Adipose tissue (tissue), 3 donors: ENCODE measurements around the gene APBA1. TPM values are rescaled to one million over a fixed set of nuclear protein-coding genes. Genes with fewer than 3 reads are reported as not detected.

Experiments used
- H3K27ac ChIP-seq: one replicate; pipeline ENCODE4 v1.5.1; 2013; ENCODE audit warnings: low read depth, low read length
- WGBS, 3 donors: extraction: QIAGEN DNeasy Blood & Tissue Kit; methylation state at CpG; one replicate each; pipeline ENCODE4 v1.1.7; 2013; 5-methylcytosine and 5-hydroxymethylcytosine counted together
- polyA plus RNA-seq, 3 donors: library from polyadenylated mRNA; stranded (reverse); fragments of 200-250 nt; gene quantifications; one replicate each; pipeline ENCODE4 v1.2.3, GENCODE V29; 2013
- donor health status: healthy with polysubstance abuse.
- donor health status: Bipolar disorder and iron deficiency.
- donor health status: healthy.

APBA1 gene
- polyA plus RNA-seq, 3 donors, result 1.6 to 1.8 (median 1.7) TPM

DNA sequence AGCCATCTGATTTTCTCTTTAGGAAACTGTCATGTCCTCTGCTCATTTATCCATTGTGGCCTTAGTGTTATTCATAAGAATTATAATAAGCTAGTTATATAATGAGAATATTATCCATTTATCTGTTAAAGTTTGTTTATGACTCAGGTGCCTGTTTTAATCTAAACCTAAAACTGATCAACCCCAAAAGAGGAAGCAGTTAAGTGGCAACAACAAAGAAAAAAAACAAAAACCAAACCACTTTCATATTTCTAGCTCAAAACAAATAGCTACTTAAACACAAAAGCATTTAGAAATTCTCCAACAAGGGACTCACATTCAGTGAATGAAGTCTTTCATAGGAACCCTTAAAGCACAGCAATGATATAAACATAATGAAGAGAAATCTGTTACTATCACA is 116.4 kb downstream of the APBA1 start:
- no peak overlapping the region for H3K27ac ChIP-seq

DNA sequence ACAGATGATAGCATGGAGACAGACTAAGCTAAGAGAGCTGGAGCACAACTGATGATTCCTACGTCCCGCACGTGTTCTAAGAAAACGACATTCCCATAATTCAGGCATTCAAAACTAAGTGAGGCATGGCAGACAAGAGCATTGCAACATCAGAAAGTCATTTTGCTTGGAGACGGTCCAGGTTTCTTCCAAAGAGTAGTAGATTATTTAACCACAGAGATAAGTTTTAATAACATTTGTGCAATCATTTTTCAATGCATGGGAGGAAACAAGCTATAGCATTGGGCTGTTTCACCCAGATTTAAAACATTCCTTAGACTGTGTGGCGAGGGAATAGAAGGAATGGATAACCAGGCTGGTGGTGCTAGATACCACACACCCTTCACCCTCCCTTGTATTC is 117.2 kb downstream of the APBA1 start:
- 56 to 72% (median 59%) methylated on average over 6 of the region's 6 CpGs for WGBS, 3 donors

DNA sequence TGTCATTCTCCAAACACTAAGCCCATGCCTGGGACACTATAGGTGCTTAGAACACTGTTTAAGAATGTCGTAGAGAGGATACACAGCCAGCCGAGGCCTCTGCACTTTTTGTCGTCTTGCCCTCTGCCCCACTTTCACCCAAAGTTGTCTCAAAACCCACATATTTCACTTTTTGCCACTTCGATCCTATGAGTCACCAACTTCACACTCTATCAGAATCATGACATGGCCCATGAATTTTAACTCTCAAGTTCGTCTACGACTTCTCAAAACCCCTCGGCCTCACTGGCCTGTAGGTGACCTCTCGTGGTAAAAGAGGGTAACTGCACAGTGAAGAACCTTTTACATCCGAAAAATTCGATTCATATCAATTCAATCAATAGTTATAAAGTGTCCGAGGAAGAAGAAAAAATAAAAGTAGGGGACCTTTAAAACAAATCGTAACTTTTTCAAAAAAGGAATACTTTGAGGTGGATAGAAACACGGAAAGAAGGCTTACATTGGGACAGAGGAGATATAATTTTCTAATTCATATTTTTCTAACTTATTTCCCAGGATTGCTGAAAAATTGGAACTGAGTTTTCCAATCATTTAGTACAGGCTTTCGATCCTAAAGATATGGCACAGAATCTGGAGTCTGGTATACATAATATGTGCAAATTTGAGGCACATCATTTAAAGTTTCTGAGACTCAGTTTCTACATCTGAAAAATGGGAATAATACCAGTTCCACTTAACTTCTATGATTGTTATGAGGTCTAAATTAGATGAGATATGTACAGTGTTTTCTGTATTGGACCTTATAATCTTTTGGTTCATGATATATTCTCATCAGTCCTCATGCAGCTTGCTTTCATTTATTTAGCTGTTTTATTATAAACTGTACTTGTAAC is 122.6 kb downstream of the APBA1 start:
- no peak overlapping the region for H3K27ac ChIP-seq
- 21 to 24% (median 23%) methylated on average over 14 of the region's 14 CpGs for WGBS, 3 donors

More for the DNA sequence above, 117.2 kb downstream of the APBA1 start:
- H3K27ac ChIP-seq, result no peak overlapping the region

GRCh38 chr9:69548681-69549080 is 123.5 kb downstream of the APBA1 start:
- WGBS, 3 donors, result 76 to 86% (median 85%) methylated on average over 3 of the region's 3 CpGs
- H3K27ac ChIP-seq, result no peak overlapping the region

DNA sequence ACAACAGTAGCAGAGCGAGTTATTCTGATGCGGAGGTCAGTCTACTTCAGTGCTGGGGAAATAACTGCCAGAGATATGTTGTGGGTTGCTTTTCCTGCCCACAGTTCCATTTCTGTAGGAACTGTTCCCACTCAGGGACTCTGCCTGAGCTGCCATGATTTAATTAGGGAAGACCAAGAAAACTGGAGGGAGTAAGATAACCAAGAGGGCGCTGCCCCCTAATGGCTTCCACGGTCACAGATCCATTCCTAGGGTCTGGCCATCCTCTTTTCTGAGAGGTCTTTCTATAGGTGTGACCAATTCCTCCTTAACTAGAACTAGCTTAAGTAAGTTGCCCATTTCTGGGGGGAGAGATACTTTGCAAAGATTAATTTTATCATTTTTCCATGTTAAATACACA is 125.9 kb downstream of the APBA1 start:
- no peak overlapping the region for H3K27ac ChIP-seq
- WGBS, 3 donors, result 64 to 80% (median 73%) methylated on average over 4 of the region's 4 CpGs

DNA sequence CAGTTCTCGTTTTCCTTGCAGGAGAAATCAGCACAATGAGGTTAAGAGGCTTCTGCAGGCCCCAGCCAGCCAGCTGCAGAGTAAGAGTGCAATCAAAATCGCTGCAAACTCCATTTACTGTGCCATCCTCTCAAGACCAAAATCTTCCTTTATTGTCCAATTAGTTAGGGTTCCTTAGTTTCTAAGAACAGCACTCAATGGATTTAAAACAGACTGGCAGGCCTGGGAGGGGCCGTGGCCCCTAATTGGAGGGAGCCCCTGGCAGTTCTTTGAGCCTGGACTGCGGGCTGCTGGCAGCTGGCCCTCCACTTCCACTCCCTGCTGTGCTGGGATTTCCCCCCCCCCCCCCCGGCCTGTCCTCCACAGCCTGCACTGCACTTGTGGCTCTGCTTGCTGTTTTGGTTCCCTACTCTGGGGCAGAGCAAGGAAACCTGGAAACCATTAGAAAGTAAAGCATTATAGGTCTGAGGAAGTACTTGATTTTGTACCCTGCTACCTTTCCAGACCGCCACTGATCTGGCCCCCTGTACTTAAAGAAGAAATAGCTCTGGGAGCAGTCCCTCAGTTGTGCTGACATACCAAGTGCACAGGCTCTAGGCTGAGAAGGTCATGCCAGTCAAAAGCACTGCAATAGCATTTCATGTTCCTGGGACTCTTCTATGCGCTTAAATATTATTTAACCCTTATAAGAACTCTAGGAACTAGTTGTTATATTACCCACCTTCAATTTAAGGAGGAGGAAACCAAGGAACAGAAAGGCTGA is 129.0 kb downstream of the APBA1 start:
- no peak overlapping the region for H3K27ac ChIP-seq
- 40 to 52% (median 47%) methylated on average over 7 of the region's 7 CpGs for WGBS, 3 donors

DNA sequence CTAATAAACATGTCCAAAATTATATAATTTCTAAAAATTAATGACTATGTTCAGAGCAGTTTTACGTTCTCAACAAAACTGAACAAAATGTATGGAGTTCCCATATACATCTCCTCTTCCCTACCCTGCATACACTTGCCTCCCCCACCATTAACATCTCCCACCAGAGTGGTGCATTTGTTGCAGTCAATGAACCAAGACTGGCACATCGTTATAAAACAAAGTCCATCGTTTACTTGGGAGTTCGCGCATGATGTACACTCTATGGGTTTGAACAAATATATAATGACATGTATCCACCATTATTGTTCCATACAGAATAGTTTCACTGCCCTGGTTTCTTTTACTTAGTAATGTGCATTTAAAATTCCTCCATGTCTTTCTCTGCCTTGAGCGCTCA is 130.1 kb downstream of the APBA1 start:
- 96 to 97% (median 96%) methylated on average over 6 of the region's 6 CpGs for WGBS, 3 donors
- H3K27ac ChIP-seq, result no peak overlapping the region

- WGBS, 3 donors, result 86 to 97% (median 90%) methylated on average over 1 of the region's 1 CpG
- H3K27ac ChIP-seq, result no peak overlapping the region
Measured at GRCh38 chr9:69535911-69536310, 136.3 kb downstream of the APBA1 start.

DNA sequence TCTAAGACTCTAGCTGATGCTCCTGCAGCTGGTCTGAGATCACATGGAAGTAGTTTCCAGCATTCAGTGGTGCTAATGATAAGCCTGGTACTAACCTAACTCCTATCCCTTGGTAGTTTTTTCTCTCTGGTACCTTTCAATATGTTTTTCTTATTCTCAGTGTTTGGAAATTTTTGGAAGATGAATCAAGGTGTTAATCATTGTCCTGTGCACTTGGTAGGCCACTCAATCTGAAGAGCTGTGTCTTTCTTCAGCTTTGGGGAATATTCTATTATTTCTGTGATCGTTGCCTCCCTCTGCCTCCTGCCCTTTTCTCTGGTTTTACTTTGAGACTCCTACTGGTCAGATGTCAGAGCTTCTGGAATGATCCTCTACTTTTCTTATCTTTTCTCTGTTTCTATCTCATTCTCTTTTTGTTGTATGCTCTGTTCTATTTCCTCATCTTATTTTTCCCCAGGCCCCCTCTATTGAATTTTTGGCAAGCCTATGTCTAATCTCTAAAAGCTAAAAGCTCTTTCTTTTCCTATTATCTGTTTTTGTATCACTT is 136.8 kb downstream of the APBA1 start:
- WGBS, 3 donors, result 62 to 70% (median 67%) methylated on average over 1 of the region's 1 CpG
- no peak overlapping the region for H3K27ac ChIP-seq

GRCh38 chr9:69532396-69532795 is 139.8 kb downstream of the APBA1 start:
- H3K27ac ChIP-seq, result no peak overlapping the region
- 57 to 87% (median 86%) methylated on average over 4 of the region's 4 CpGs for WGBS, 3 donors

- no peak overlapping the region for H3K27ac ChIP-seq
- WGBS, 3 donors, result 79 to 93% (median 91%) methylated on average over 1 of the region's 1 CpG
Measured at GRCh38 chr9:69527454-69527853, 144.7 kb downstream of the APBA1 start.

DNA sequence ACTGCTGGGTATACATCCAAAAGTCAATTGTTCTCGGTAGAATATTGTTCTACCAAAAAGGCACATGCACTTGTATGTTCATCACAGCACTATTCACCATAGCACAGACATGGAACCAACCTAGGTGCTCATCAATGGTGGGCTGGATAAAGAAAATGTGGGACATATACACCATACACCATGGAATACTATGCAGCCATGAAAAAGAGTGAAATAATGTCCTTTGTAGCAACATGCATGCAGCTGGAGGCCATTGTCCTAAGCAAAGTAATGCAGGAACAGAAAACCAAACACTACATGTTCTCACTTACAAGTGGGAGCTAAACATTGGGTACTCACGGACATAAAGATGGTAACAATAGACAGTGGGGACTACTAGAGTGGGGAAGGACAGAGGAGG is 145.5 kb downstream of the APBA1 start:
- 94 to 100% (median 96%) methylated on average over 2 of the region's 2 CpGs for WGBS, 3 donors

DNA sequence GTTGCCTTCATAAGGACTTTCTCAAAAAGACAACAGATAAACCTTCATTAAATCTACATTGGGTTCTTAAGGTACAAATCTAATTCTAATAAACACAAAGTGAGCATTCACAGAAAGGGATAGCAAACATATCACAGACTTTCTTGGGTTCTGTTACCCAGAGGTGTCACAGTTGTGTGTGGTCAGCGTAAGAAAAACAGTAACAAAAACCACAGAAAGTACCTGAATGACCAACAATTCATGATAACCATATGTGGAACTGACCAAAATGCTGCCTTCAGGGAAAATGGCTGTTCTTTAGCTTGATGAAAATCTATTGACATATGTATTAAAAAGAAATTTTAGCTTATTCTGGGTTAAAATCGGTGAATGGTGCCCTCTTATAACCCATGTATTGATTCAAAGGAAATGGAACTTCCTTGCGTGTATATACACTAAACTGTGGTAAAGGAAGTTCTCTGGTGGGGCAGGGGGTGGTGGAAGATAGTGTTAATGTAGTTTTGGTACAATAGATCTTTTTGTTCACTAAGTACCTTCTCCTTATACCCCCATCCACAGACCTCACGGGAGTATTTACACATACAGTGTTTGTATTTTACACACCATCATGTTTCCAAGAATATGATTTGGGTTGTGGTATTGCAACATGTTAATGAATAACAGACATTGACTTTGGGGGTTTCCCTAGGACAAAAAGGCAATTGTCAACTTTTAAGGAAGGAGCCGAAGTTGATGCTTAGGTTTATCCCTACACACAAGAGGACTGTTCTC is 152.5 kb downstream of the APBA1 start:
- 51 to 74% (median 67%) methylated on average over 5 of the region's 5 CpGs for WGBS, 3 donors
- H3K27ac ChIP-seq, result no peak overlapping the region

More for the DNA sequence above, 145.5 kb downstream of the APBA1 start:
- no peak overlapping the region for H3K27ac ChIP-seq

DNA sequence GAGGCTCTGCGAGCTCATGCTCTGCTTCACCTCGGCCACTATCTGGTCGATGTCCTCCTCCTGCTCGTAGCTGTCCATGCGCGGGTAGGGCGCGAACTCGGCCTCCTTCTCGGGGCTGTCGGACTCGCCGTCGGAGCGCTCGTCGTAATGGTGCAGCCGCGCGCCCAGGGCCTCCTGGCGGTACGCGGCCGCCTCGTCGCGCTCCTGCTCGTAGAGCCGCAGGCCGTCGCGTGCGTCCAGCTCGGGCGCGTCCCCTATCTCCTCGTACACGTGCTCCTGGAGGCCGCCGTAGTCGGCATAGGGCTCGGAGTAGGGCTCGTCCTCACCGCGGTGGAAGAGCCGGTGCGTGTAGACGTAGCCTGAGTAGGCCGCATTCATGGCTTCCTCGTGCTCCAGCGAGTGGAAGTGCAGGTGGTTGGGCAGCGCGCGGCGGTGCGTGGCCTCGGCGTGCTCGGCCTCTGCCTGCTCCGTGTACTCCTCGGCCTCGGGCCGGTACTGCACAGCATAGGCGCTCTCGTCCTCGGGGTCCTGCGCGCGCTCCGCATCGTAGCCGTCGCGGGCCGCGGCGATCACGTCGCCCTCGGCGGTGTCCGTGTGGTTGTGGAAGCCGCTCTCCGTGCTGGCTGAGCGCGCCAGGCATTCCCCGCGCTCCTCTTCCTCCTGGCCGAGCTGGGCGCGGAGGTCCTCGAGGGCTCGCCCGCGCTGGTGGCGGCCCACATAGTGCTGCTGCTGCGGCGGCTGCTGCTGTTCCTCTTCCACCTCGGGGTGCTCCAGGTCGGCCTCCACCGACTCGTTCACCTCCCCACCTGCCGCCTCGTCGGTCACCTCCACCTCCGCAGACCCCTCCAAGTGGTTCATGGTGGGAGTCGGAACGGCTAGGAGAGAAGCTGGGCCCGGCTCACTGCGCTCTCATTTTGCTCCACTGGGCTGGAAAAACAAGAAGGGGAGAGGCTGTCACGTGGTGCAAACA is 155.5 kb downstream of the APBA1 start:
- no peak overlapping the region for H3K27ac ChIP-seq
- WGBS, 3 donors, result 89 to 94% (median 92%) methylated on average over 101 to 111 of the region's 111 CpGs

GRCh38 chr9:69515810-69516209 is 156.4 kb downstream of the APBA1 start:
- H3K27ac ChIP-seq, result no peak overlapping the region
- WGBS, 3 donors, result 97 to 98% (median 98%) methylated on average over 23 of the region's 23 CpGs

DNA sequence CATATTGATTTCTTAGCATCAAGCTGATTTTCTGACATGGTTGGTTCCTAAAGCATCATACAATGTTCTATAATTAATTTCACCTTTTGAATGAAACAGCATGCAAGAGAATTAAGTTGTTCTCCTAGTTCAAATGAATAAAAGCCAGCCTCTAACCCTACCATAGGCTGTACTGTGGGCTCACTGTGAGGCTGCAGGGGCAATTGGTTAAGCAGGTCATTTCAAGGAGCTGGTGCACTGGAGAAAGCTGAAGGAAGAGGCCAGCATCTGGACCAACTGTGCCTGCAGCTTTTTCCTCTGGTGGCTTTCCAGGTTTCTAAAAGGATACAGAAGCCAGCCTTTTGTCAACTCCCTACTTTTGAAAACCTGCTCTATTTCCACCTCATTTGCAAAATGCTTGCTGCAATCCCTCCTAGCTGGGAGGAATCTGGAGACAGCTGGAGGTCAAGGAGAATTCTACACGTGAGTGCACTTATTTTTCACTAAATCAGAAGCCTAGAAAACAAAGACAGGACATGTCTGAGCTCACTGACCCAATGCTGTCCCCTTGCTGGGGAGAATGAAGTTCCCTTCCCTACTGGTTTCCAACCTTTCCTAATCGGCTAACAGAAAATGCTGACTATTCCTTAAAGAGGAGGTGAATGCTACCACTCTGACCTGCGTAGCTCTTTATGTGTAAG is 158.9 kb downstream of the APBA1 start:
- 61 to 73% (median 66%) methylated on average over 3 of the region's 3 CpGs for WGBS, 3 donors
- H3K27ac ChIP-seq, result no peak overlapping the region

DNA sequence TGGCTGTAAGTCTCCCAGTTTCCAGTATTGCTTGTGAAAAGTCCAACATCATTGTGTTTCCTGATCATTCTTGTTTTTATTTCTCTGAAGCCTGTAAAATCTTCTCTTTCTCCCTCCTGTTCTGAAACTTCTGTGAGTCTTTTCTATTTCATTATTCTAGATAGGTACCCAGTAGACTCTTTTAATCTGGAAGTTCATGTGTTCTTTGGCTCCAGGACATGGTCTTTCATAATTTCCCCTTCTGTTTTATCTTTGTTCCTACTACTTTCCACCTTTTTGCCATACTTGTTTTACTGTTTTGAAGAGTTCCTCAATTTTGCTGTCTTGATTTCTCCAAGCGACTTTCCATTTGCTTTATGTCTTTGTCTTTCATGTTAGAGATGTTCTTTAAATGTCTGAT is 168.1 kb downstream of the APBA1 start:
- no peak overlapping the region for H3K27ac ChIP-seq
- WGBS, 3 donors, result 86 to 94% (median 90%) methylated on average over 1 of the region's 1 CpG
